8988T (cell line): Measurements from ENCODE around the gene TULP1.

ENCODE experiments used
- DNase-seq: peaks from one replicate; pipeline ENCODE4 v3.0.0; 2011

TULP1 gene

GRCh38 chr6:35481226-35481625 lies 31.5 kb downstream of the TULP1 start:
- no peak for DNase-seq

- DNase-seq, result no peak
These were observed 32.5 kb downstream of the TULP1 start for GRCh38 chr6:35480176-35480575.

GRCh38 chr6:35478259-35478658 lies 34.4 kb downstream of the TULP1 start:
- DNase-seq, result no peak

GRCh38 chr6:35477551-35478179 lies 35.0 kb downstream of the TULP1 start:
- DNase-seq, result no peak

GRCh38 chr6:35477028-35477427 lies 35.7 kb downstream of the TULP1 start:
- no peak for DNase-seq

GRCh38 chr6:35476004-35476403 lies 36.7 kb downstream of the TULP1 start:
- no peak for DNase-seq

GRCh38 chr6:35475573-35475972 lies 37.1 kb downstream of the TULP1 start:
- no peak for DNase-seq

- DNase-seq, result no peak
These were observed 37.6 kb downstream of the TULP1 start for GRCh38 chr6:35474942-35475570.

GRCh38 chr6:35474131-35474941 lies 38.4 kb downstream of the TULP1 start:
- no peak for DNase-seq

- DNase-seq, result no peak
These were observed 38.9 kb downstream of the TULP1 start for GRCh38 chr6:35473850-35474130.

- DNase-seq, result no peak
These were observed 39.4 kb downstream of the TULP1 start for GRCh38 chr6:35473075-35473849.

GRCh38 chr6:35471836-35472345 lies 40.8 kb downstream of the TULP1 start:
- DNase-seq, result no peak

GRCh38 chr6:35470663-35471120 lies 42.0 kb downstream of the TULP1 start:
- no peak for DNase-seq

- no peak for DNase-seq
These were observed 42.7 kb downstream of the TULP1 start for GRCh38 chr6:35469751-35470662.

- DNase-seq, result no peak
These were observed 43.5 kb downstream of the TULP1 start for GRCh38 chr6:35468980-35469750.

GRCh38 chr6:35468181-35468979 lies 44.3 kb downstream of the TULP1 start, which contains the start of gene RPL10A:
Gene RPL10A, plus strand, starts transcription at chr6:35468401. Its CDS starts 34 bp downstream, at chr6:35468435.
- DNase-seq, result peak; percentile 81

GRCh38 chr6:35465646-35466045 lies 47.0 kb downstream of the TULP1 start:
- no peak for DNase-seq

GRCh38 chr6:35463292-35463691 lies 49.4 kb downstream of the TULP1 start:
- no peak for DNase-seq

GRCh38 chr6:35461270-35461669 lies 51.4 kb downstream of the TULP1 start:
- DNase-seq, result no peak

- DNase-seq, result no peak
These were observed 54.8 kb downstream of the TULP1 start for GRCh38 chr6:35457907-35458306.
